Measurements from ENCODE around the gene EMC8.

EMC8 gene

GRCh38 chr16:85759631-85760419, 39.5 kb downstream of the EMC8 start:
- peaks cover 30% of the 10 kb centered on the region for H3K4me1 Mint-ChIP-seq (ENCODE audit: low read depth)
- peaks cover 13% of the 10 kb centered on the region for H3K27me3 Mint-ChIP-seq
- no peaks in the 10 kb centered on the region for H3K9me3 Mint-ChIP-seq
- intact Hi-C loops (cut with micrococcal nuclease): no loop called here
- H3K4me3 Mint-ChIP-seq: no peak overlapping the region
- H3K36me3 Mint-ChIP-seq (ENCODE audit: low read depth): no peaks in the 10 kb centered on the region
- H3K27ac Mint-ChIP-seq: no peak overlapping the region

- Mint-ChIP-seq H3K27ac (no peak overlapping the region), H3K27me3 (peaks cover 18% of the 10 kb centered on the region), H3K4me3 (no peak overlapping the region), H3K4me1 (ENCODE audit: low read depth) (peaks cover 30% of the 10 kb centered on the region), H3K9me3 (no peaks in the 10 kb centered on the region), H3K36me3 (ENCODE audit: low read depth) (no peaks in the 10 kb centered on the region)
- intact Hi-C loops (cut with micrococcal nuclease): no loop called here
These were observed 40.2 kb downstream of the EMC8 start for GRCh38 chr16:85759136-85759535.

- Mint-ChIP-seq H3K4me1 (ENCODE audit: low read depth) (peaks cover 29% of the 10 kb centered on the region), H3K27ac (no peak overlapping the region), H3K4me3 (no peak overlapping the region), H3K9me3 (no peaks in the 10 kb centered on the region), H3K27me3 (peaks cover 34% of the 10 kb centered on the region), H3K36me3 (ENCODE audit: low read depth) (no peaks in the 10 kb centered on the region)
- intact Hi-C loops (cut with micrococcal nuclease): no loop called here
These were observed 42.0 kb downstream of the EMC8 start for GRCh38 chr16:85757341-85757822.

GRCh38 chr16:85755929-85756768, 43.2 kb downstream of the EMC8 start:
- H3K4me1 Mint-ChIP-seq (ENCODE audit: low read depth): peaks cover 19% of the 10 kb centered on the region
- H3K27ac Mint-ChIP-seq: no peak overlapping the region
- H3K27me3 Mint-ChIP-seq: peaks cover 44% of the 10 kb centered on the region
- no peaks in the 10 kb centered on the region for H3K36me3 Mint-ChIP-seq (ENCODE audit: low read depth)
- H3K9me3 Mint-ChIP-seq: no peaks in the 10 kb centered on the region
- H3K4me3 Mint-ChIP-seq: no peak overlapping the region
- intact Hi-C loops (cut with micrococcal nuclease): no loop called here

GRCh38 chr16:85754413-85754812, 44.9 kb downstream of the EMC8 start:
- H3K9me3 Mint-ChIP-seq: no peaks in the 10 kb centered on the region
- H3K27me3 Mint-ChIP-seq: peaks cover 50% of the 10 kb centered on the region
- no peak overlapping the region for H3K27ac Mint-ChIP-seq
- intact Hi-C loops (cut with micrococcal nuclease): no loop called here
- H3K36me3 Mint-ChIP-seq (ENCODE audit: low read depth): no peaks in the 10 kb centered on the region
- no peak overlapping the region for H3K4me3 Mint-ChIP-seq
- peaks cover 16% of the 10 kb centered on the region for H3K4me1 Mint-ChIP-seq (ENCODE audit: low read depth)

GRCh38 chr16:85753976-85754375, 45.4 kb downstream of the EMC8 start:
- H3K4me1 Mint-ChIP-seq (ENCODE audit: low read depth): peaks cover 12% of the 10 kb centered on the region
- no peak overlapping the region for H3K27ac Mint-ChIP-seq
- no peaks in the 10 kb centered on the region for H3K9me3 Mint-ChIP-seq
- no peak overlapping the region for H3K4me3 Mint-ChIP-seq
- intact Hi-C loops (cut with micrococcal nuclease): no loop called here
- H3K27me3 Mint-ChIP-seq: peaks cover 47% of the 10 kb centered on the region
- no peaks in the 10 kb centered on the region for H3K36me3 Mint-ChIP-seq (ENCODE audit: low read depth)

GRCh38 chr16:85753559-85753958, 45.8 kb downstream of the EMC8 start:
- no peak overlapping the region for H3K27ac Mint-ChIP-seq
- intact Hi-C loops (cut with micrococcal nuclease): no loop called here

GRCh38 chr16:85752511-85753420, 46.6 kb downstream of the EMC8 start:
- H3K4me1 Mint-ChIP-seq (ENCODE audit: low read depth): peaks cover 7% of the 10 kb centered on the region
- intact Hi-C loops (cut with micrococcal nuclease): no loop called here
- no peaks in the 10 kb centered on the region for H3K9me3 Mint-ChIP-seq
- no peaks in the 10 kb centered on the region for H3K36me3 Mint-ChIP-seq (ENCODE audit: low read depth)
- H3K4me3 Mint-ChIP-seq: no peak overlapping the region
- H3K27me3 Mint-ChIP-seq: peaks cover 46% of the 10 kb centered on the region
- H3K27ac Mint-ChIP-seq: no peak overlapping the region

More at GRCh38 chr16:85753559-85753958, 45.8 kb downstream of the EMC8 start:
- Mint-ChIP-seq H3K36me3 (ENCODE audit: low read depth) (no peaks in the 10 kb centered on the region), H3K9me3 (no peaks in the 10 kb centered on the region), H3K4me3 (no peak overlapping the region), H3K27me3 (peaks cover 44% of the 10 kb centered on the region), H3K4me1 (ENCODE audit: low read depth) (peaks cover 8% of the 10 kb centered on the region)

GRCh38 chr16:85751698-85752501, 47.4 kb downstream of the EMC8 start:
- H3K9me3 Mint-ChIP-seq: no peaks in the 10 kb centered on the region
- H3K4me3 Mint-ChIP-seq: no peak overlapping the region
- H3K27me3 Mint-ChIP-seq: peaks cover 46% of the 10 kb centered on the region
- H3K4me1 Mint-ChIP-seq (ENCODE audit: low read depth): peaks cover 7% of the 10 kb centered on the region
- H3K36me3 Mint-ChIP-seq (ENCODE audit: low read depth): no peaks in the 10 kb centered on the region
- intact Hi-C loops (cut with micrococcal nuclease): no loop called here
- no peak overlapping the region for H3K27ac Mint-ChIP-seq

GRCh38 chr16:85750827-85751697, 48.3 kb downstream of the EMC8 start, which contains the start of gene C16orf74:
Gene C16orf74 (minus strand): TSS chr16:85751096. CDS start chr16:85735217, 15,879 bp downstream.
- intact Hi-C loops (cut with micrococcal nuclease): no loop called here
- peak within 1 kb of the TSS; percentile 76 for H3K4me3 Mint-ChIP-seq
- no peaks in the 10 kb centered on the region for H3K36me3 Mint-ChIP-seq (ENCODE audit: low read depth)
- H3K4me1 Mint-ChIP-seq (ENCODE audit: low read depth): peaks cover 7% of the 10 kb centered on the region
- H3K27me3 Mint-ChIP-seq: peaks cover 46% of the 10 kb centered on the region
- peak within 1 kb of the TSS; percentile 45 for H3K27ac Mint-ChIP-seq
- H3K9me3 Mint-ChIP-seq: no peaks in the 10 kb centered on the region

- Mint-ChIP-seq H3K27ac (peak overlapping the region; percentile 45), H3K36me3 (ENCODE audit: low read depth) (no peaks in the 10 kb centered on the region)
These were observed 49.1 kb downstream of the EMC8 start for GRCh38 chr16:85750146-85750826.

GRCh38 chr16:85749771-85750145, 49.6 kb downstream of the EMC8 start:
- Mint-ChIP-seq H3K4me3 (peak overlapping the region; percentile 76), H3K27me3 (peaks cover 45% of the 10 kb centered on the region), H3K9me3 (no peaks in the 10 kb centered on the region), H3K36me3 (ENCODE audit: low read depth) (no peaks in the 10 kb centered on the region), H3K4me1 (ENCODE audit: low read depth) (peaks cover 7% of the 10 kb centered on the region), H3K27ac (peak overlapping the region; percentile 45)
- intact Hi-C loops (cut with micrococcal nuclease): no loop called here

More at GRCh38 chr16:85750146-85750826, 49.1 kb downstream of the EMC8 start:
- intact Hi-C loops (cut with micrococcal nuclease): no loop called here
- Mint-ChIP-seq H3K9me3 (no peaks in the 10 kb centered on the region), H3K4me3 (peak overlapping the region; percentile 76), H3K4me1 (ENCODE audit: low read depth) (peaks cover 7% of the 10 kb centered on the region), H3K27me3 (peaks cover 45% of the 10 kb centered on the region)
